GM18909 (cell line): Measurements from ENCODE around the gene CALHM1.
"Not testable (repeated sequence)": the region's sequence is repeated elsewhere in the genome, so short reads cannot be mapped to it uniquely, and the experiment has no call there.

Experiments used
- ATAC-seq: cut with Tn5 transposase; IDR thresholded peaks from one replicate; pipeline ENCODE4 v1.9.1; 2021; ENCODE audit warnings: mild to moderate bottlenecking; ENCODE audit not compliant: unreplicated experiment, poor library complexity

CALHM1 gene

DNA sequence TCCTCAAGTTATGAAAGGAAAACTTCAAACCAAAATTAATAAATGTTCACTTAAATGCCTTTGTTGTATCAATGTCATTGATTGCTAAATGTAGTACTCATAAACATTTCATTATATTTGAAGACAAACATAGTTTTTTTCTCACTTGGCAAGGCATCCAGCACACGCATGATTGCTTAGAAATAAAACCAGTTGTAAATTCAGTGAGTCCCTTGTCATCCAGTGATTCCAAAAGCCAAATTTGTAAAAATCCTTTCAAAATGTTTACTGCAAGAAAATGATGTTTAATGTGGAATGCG lies 28.7 kb upstream of the CALHM1 start:
- ATAC-seq: no peak

- not testable (repeated sequence) for ATAC-seq
Observed at GRCh38 chr10:103486635-103487409, 28.1 kb upstream of the CALHM1 start.

GRCh38 chr10:103481974-103482531 lies 23.4 kb upstream of the CALHM1 start:
- peak; percentile 56 for ATAC-seq

DNA sequence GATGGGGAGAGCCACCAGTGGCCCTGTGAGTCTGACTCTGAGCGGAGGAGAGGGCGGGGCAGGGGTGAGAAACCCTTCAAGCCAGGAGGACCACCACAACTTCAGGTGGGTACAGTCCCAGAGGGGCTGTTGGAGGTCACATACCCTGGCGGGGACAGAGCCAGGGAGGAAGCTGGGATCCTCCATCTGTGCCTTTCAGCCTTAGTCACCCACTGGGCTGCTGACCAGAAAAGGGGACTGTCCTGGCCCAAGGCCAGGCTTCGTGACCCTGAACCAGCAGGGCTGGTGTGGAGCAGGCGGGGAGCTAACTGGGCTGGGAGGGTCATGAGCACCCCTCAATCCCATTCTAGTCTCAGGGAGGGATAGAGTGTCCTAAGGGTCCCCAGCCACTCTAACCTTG lies 21.8 kb upstream of the CALHM1 start:
- ATAC-seq: no peak

DNA sequence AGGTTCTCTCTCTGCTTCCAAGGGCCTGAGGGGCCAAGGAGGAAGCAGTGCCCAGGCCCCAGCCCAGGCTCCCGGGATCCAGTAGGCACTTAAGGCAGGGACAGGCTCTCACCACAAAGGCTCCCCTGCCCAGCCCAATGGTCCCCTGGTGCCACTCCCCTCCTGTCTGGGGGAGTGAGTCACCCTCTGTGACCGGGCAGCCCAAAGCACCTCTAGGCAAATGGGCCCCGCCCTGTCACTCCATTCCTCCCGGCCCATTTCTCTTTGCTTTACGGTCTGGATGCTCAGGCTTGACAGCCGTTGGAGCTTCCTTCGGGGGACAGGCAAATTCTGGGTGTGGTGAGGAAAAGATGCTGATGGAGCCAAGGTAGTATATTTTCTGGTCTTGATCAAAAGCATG lies 20.4 kb upstream of the CALHM1 start, which contains the start of gene CALHM3:
TSS of gene CALHM3 (minus strand) at position 106 of the 400 bp plus-strand sequence. CDS start 208 bp downstream, outside the sequence.
- no peak for ATAC-seq

DNA sequence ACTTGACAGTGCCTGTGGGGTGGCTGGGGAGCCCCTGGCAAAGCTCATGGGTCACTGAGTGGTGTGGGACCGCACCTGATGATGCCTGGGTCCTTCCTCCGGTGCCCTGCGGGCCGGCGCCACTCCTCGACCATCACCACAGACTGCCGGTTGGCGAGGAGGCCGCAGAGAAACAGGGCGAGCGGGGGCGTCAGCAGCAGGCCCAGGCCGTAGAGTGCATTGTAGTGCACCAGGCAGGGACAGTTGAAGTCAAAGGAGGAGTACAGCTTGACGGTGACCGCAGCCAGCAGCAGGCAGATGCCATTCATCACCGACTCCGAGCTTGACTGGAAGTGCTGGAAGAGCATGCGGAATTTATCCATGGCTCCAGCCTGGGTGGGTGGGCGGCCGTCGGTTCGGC lies 20.0 kb upstream of the CALHM1 start:
- ATAC-seq: no peak

DNA sequence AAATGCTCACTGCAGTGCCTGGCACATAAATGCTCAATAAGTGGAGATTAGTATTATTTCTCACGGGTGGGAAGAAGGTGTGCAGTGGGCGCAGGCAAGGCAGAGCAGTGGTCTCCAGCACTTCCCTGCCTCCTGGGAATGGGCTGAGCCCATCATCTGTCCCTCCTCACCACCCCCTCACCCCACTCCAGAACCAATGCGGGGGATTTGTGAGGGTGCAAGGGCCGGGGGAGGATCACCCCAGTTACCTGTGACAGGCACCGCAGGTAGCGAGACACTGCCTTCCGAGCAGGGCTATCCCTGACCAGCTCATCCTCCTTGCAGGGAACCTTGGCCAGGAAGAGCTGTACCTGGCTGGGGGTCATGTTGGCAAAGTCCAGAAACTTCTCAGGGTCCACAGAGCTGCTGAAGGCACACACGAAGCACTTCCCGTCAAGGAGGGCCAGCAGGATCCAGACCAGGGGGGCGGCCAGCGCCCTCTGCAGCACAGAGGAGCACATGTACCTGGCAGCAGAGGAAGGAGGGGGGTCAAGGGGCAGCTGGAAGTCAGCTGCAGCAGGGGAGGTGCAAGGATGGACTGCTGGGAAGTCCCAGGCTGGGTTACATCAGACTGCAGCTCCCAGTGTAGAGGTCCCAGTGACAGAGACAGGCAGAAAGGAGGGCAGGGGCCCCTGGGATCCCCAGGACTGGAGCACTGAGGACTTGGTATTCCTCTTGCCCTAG lies 17.5 kb upstream of the CALHM1 start:
- peak; percentile 36 for ATAC-seq

DNA sequence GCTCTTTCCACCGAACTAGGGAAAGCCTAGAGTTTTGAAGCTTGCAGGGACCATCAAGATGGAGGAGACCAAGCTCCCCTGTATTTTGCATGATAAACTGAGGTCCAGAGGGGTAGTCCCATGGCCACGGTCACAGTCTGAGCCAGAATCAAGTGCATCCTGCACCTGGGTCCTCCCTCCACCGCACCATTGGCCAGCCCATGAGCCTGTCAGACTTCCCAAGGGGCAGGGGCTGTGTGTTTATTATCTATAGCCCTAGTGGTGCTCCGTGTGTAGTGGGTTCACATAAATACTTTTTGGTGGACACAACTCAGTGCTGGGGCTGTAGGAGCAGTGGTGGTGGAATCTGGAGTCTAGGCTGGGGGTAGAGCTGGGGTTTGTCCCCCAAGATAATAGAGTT lies 16.7 kb upstream of the CALHM1 start:
- no peak for ATAC-seq

DNA sequence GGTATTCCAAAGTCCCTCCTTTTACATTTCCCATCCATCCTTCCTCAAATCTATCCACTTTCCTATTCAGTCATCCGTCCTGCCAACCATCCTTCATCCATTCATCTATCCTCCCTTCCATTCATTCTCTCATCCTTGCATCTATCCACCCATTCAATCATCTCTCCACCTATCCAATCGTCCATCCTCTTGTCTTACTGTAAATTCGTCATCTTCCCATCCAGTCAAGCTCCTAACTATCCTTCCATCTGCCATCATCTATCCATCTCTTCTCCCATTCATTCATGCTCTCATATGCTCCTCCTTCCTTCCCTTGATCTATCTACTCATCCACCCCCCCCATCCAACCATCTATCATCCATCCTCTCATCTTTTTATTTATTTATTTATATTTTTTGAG lies 15.4 kb upstream of the CALHM1 start:
- ATAC-seq: no peak

GRCh38 chr10:103473261-103473671 lies 14.6 kb upstream of the CALHM1 start:
- no peak for ATAC-seq

DNA sequence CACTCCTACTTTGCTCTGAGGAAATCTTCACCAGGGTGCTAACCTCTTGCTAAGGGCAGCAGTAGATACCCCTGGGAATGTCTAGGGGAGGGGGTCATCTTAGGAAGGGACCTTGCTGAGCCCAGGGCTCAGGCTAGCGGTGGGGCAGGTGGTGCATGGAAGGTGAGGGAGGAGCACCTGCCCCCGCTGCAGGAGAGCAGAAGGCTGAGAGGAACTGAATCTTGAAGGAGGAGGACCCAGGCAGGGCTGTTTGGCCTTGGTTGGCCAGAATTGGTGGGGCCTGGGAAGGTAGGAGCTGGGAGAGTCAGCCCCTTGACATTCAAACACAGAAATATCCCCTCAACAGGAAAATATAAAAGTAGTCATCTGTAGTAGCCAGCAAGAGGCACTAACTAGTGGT lies 13.3 kb upstream of the CALHM1 start:
- peak; percentile 32 for ATAC-seq

DNA sequence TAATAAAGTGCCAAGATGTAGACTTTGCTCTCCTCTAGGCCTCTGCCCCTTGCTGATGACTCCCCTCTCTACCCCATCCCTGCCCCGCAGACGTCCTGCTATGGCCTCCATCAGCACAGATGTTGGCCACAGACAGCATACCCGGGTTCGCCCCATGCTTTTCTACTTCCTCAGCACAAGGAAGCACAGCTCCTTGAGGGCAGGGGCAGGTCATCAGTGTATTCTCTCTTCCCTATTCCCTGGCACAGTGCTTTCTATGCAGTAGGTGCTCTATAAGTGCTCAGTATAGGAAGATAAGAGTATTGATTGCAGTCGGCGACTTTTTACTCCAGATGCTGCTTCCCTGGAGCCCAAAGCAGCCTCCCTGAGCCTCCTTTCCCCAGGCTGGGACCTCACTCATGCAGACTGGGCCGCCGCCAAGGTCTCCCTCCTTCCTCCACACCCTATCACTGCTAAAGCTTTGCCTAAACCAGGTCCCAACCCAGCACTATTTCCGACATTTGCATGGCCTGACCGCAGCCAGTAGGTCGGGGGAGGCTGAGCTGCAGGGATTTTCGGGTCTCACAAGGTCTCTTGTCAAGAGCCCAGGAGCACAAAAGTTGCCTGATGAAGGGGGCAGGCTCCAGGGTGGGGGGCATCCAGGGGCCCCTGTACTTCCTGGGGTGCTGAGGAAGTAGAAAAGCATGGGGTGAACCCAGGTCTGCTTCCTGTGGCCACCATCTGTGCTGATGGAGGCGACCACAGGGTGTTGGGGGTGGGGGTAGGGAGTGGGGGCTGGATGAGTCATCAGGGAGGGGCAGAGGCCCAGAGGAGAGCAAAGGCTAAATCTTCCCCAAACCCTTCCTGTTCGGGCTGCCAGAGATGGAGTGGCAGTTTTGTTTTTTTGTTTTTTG lies 12.3 kb upstream of the CALHM1 start:
- peak; percentile 79 for ATAC-seq

DNA sequence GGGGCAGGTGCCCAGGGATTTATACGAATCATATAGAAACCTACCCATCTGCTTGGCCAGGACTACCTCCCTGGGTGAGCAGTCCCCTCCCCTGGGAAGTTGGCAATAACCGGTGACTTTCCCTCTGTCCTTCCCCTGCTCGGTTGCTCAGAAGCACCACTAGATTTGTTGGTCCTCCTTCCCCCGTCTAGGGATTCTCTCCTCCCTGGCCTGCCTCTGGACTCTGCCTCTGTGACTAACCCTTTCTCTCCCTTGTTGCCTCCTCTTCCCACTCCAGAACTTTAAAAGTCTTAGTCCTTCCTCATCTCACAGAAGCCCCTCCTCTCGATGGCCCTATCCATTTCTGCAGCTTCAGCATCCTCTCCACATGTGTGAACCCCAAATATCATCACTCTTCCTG lies 10.5 kb upstream of the CALHM1 start:
- ATAC-seq: no peak

DNA sequence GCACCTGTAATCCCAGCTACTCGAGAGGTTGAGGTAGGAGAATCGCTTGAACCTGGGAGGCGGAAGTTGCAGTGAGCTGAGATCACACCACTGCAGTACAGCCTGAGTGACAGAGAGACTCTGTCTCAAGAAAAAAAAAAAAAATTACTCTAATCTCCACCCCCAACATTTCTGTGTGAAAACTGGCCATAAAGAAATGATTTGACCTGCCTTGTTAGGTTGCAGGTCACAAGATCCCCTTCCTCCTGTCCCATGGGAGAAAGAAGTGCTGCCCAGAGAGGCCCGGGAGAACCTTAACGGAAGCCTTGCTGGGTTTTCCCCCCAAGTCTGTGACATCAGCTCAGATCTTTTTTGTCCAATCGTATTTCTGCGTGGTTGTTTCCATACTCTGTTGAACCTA lies 8.7 kb upstream of the CALHM1 start:
- ATAC-seq: peak; percentile 25

- ATAC-seq: no peak
Observed at GRCh38 chr10:103466734-103467133, 8.0 kb upstream of the CALHM1 start.

GRCh38 chr10:103465411-103466179 lies 6.9 kb upstream of the CALHM1 start:
- no peak for ATAC-seq

GRCh38 chr10:103463499-103463898 lies 4.8 kb upstream of the CALHM1 start:
- ATAC-seq: no peak

GRCh38 chr10:103459615-103460014 lies 915 bp upstream of the CALHM1 start:
- ATAC-seq: no peak

DNA sequence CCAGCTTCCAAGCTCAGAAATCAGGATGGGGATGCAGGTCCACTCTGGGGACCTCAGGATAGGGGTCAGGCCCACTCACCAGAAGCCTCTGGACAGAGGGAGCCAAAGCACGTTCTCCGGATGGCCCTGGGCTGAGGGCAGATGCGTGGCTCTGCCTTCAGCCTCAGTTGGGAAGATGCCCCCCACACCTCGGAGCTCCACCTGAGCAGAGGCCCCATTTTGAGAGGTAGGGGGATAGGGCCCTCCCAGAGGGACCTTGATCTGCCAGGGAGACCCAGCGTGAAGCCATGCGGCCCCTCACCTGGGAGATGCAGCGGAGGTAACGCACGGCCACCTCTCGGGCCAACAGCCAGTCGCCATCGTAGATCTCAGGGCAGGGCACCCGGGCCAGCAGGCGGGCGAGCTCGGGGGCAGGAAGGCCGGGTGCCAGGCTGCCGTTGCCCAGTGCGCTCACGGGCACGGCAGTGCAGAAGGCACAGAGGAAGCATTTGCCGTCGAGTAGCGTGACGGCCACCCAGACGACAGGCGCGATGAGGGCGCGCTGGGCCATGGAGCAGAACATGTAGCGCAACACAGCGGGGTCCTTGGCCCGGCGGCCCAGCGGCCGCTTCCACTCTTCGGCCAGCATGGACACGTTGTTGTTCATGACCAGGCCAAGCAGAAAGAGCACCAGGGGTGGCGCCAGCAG lies 660 bp downstream of the CALHM1 start:
- ATAC-seq: no peak
